HEK293 (cell line): ENCODE measurements around the gene ZNF471.

Experiments
- CTCF ChIA-PET: fragments of 350-600 bp; formaldehyde crosslinking; extraction: SDS; loops from one replicate; lab custom pipeline; 2021; ENCODE audit warnings: antibody characterized with exemption; lab: Yijun Ruan, JAX
- POLR2A ChIA-PET: fragments of 300-600 bp; formaldehyde crosslinking; extraction: SDS; loops from one replicate; lab custom pipeline; 2020; ENCODE audit warnings: antibody characterized with exemption, inconsistent platforms; lab: Yijun Ruan, JAX
- H3K27ac ChIP-seq: fragments of 200-500 bp; sonication (Bioruptor generic); 2 replicates; pipeline ENCODE4 v1.5.1; 2014; ENCODE audit warnings: low read depth, low read length, control low read depth, inconsistent platforms; ENCODE audit errors: extremely low read depth
- H3K36me3 ChIP-seq, 2 experiments: fragments of 200-500 bp in 1 of 2; sonication (Bioruptor generic) in 1 of 2; 1 replicate in 1 of 2; 2 replicates in 1 of 2; pipeline ENCODE4 v1.5.1; 2014 to 2017; ENCODE audit warnings: inconsistent platforms in 2 of 2, low read length in 2 of 2; ENCODE audit not compliant: control insufficient read depth in 2 of 2, insufficient read depth in 1 of 2
- H3K4me1 ChIP-seq: fragments of 200-500 bp; sonication (Bioruptor generic); 2 replicates; pipeline ENCODE4 v1.5.1; 2014; ENCODE audit warnings: mild to moderate bottlenecking, low read length, inconsistent platforms; ENCODE audit not compliant: control insufficient read depth, insufficient read depth
- H3K4me3 ChIP-seq: 2 replicates; pipeline ENCODE4 v1.5.1; 2011; ENCODE audit warnings: low read depth, mild to moderate bottlenecking, control low read depth, low read length, moderate library complexity
- H3K9me3 ChIP-seq: fragments of 200-500 bp; sonication (Bioruptor generic); 2 replicates; pipeline ENCODE4 v1.5.1; 2014; ENCODE audit warnings: low read depth, low read length, inconsistent platforms; ENCODE audit not compliant: control insufficient read depth, insufficient read depth
- MEIS1 ChIP-seq: sonication (generic); formaldehyde crosslinking; IDR thresholded peaks from 2 replicates; pipeline ENCODE4 v1.8.1; 2022; ENCODE audit warnings: missing genetic modification reagents, mild to moderate bottlenecking, borderline replicate concordance
- MZF1 ChIP-seq: fragments of 450-650 bp; formaldehyde crosslinking; IDR thresholded peaks from 2 replicates; pipeline ENCODE4 v1.5.1; 2017; ENCODE audit warnings: missing biosample characterization, missing genetic modification characterization, borderline replicate concordance
- PBX3 ChIP-seq: sonication (generic); formaldehyde crosslinking; IDR thresholded peaks from 2 replicates; pipeline ENCODE4 v1.8.1; 2022; ENCODE audit warnings: mild to moderate bottlenecking, moderate library complexity, missing genetic modification reagents
- PRDM1 ChIP-seq: fragments of 450-650 bp; formaldehyde crosslinking; IDR thresholded peaks from 2 replicates; pipeline ENCODE4; 2016; ENCODE audit warnings: missing biosample characterization, missing genetic modification characterization
- SP2 ChIP-seq: fragments of 450-650 bp; formaldehyde crosslinking; IDR thresholded peaks from 2 replicates; pipeline ENCODE4 v1.5.1; 2016; ENCODE audit warnings: missing biosample characterization, missing genetic modification characterization
- ZBTB48 ChIP-seq: fragments of 450-650 bp; formaldehyde crosslinking; IDR thresholded peaks from 2 replicates; pipeline ENCODE4 v1.5.1; 2016; ENCODE audit warnings: missing biosample characterization, missing genetic modification characterization
- ZBTB8A ChIP-seq: fragments of 450-650 bp; formaldehyde crosslinking; IDR thresholded peaks from 2 replicates; pipeline ENCODE4 v1.5.1; 2016; ENCODE audit warnings: missing biosample characterization, missing genetic modification characterization
- ZFP37 ChIP-seq: fragments of 450-650 bp; formaldehyde crosslinking; IDR thresholded peaks from 2 replicates; pipeline ENCODE4 v1.5.1; 2016; ENCODE audit warnings: missing biosample characterization, missing genetic modification characterization
- ZNF140 ChIP-seq: fragments of 450-650 bp; formaldehyde crosslinking; IDR thresholded peaks from 2 replicates; pipeline ENCODE4 v1.5.1; 2016; ENCODE audit warnings: missing biosample characterization, missing genetic modification characterization
- ZNF302 ChIP-seq: fragments of 450-650 bp; formaldehyde crosslinking; IDR thresholded peaks from 2 replicates; pipeline ENCODE4 v1.5.1; 2016; ENCODE audit warnings: missing biosample characterization, missing genetic modification characterization, low read depth
- ZNF341 ChIP-seq: fragments of 450-650 bp; formaldehyde crosslinking; IDR thresholded peaks from 2 replicates; pipeline ENCODE4; 2016; ENCODE audit warnings: low read depth, missing biosample characterization, missing genetic modification characterization
- ZNF350 ChIP-seq: fragments of 450-650 bp; formaldehyde crosslinking; IDR thresholded peaks from 2 replicates; pipeline ENCODE4 v1.5.0; 2017; ENCODE audit warnings: missing biosample characterization, mild to moderate bottlenecking, missing genetic modification characterization
- ZNF518A ChIP-seq: fragments of 450-650 bp; formaldehyde crosslinking; conservative IDR thresholded peaks from 2 replicates; pipeline ENCODE4 v1.5.1; 2016; ENCODE audit warnings: low read depth, missing biosample characterization, missing genetic modification characterization
- ZNF549 ChIP-seq: fragments of 450-650 bp; IDR thresholded peaks from 2 replicates; pipeline ENCODE4 v1.5.1; 2018; ENCODE audit warnings: missing biosample characterization, missing genetic modification characterization, mild to moderate bottlenecking, inconsistent platforms, moderate library complexity
- ZNF561 ChIP-seq: fragments of 450-650 bp; IDR thresholded peaks from 2 replicates; pipeline ENCODE4 v1.5.1; 2018; ENCODE audit warnings: missing biosample characterization, missing genetic modification characterization, borderline replicate concordance
- ZNF610 ChIP-seq: fragments of 450-650 bp; formaldehyde crosslinking; IDR thresholded peaks from 2 replicates; pipeline ENCODE4 v1.5.1; 2016; ENCODE audit warnings: missing biosample characterization, missing genetic modification characterization, borderline replicate concordance
- ZNF660 ChIP-seq: fragments of 450-650 bp; IDR thresholded peaks from 2 replicates; pipeline ENCODE4 v1.5.1; 2018; ENCODE audit warnings: missing biosample characterization, mild to moderate bottlenecking, missing genetic modification characterization
- ZNF677 ChIP-seq: fragments of 450-650 bp; IDR thresholded peaks from 2 replicates; pipeline ENCODE4 v1.5.0; 2018; ENCODE audit warnings: missing biosample characterization, mild to moderate bottlenecking, missing genetic modification characterization, moderate library complexity
- ZSCAN30 ChIP-seq: fragments of 450-650 bp; IDR thresholded peaks from 2 replicates; pipeline ENCODE4 v1.5.1; 2018; ENCODE audit warnings: missing biosample characterization, mild to moderate bottlenecking, missing genetic modification characterization, moderate library complexity
- TF ChIP-seq, protein P1 (sequence below): fragments of 450-650 bp; formaldehyde crosslinking; IDR thresholded peaks from 2 replicates; pipeline ENCODE4 v1.5.1; 2016; ENCODE audit warnings: missing biosample characterization, missing genetic modification characterization
- TF ChIP-seq, protein P2 (sequence below): fragments of 450-650 bp; formaldehyde crosslinking; optimal IDR thresholded peaks from 2 replicates; pipeline ENCODE3; 2016; ENCODE audit warnings: missing biosample characterization, mild to moderate bottlenecking, missing genetic modification characterization
- TF ChIP-seq, protein P3 (sequence below): fragments of 450-650 bp; formaldehyde crosslinking; IDR thresholded peaks from 2 replicates; pipeline ENCODE4 v1.5.1; 2016; ENCODE audit warnings: missing biosample characterization, missing genetic modification characterization

Gene ZNF471

GRCh38 chr19:56538254-56538760 is 30.7 kb downstream of the ZNF471 start (continued):
- TF ChIP-seq ZNF518A (tag by site-specific recombination) = peak; percentile 92
- peak; percentile 81 for TF ChIP-seq SP2
- TF ChIP-seq MZF1 (tag by site-specific recombination) = no peak
- TF ChIP-seq ZNF302 (tag by site-specific recombination) = no peak

DNA sequence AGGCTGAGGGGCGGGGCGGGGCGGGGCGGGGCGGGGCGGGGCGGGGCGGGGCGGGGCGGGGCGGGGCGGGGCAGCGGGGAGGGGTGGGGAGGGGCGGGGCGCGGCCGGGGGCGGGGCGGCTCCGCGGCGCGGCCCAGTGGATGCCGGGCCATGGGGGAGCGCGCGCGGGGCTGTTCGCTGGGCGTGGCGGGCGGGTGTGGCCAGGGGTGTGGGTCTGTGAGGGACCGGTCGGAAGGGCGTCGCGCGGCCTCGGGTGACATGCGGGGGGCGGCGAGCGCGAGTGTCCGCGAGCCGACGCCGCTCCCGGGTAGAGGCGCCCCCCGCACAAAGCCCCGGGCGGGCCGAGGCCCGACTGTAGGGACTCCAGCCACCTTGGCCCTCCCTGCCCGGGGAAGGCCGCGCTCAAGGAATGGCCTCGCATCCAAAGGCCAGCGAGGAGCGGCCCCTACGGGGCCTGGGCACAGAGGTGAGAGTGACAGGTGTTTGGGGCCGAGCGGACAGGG is 31.2 kb downstream of the ZNF471 start, which contains the start of gene ZFP28:
Gene ZFP28, plus strand, starts transcription at position 188 of the 503 bp plus-strand sequence. Its CDS starts 71 bp downstream, at position 259.
- Histone ChIP-seq H3K4me1 (0 out of 2 replicates have a peak, but pooled peaks cover 4% of the 10 kb centered on the region), H3K4me3 (peak within 1 kb of the TSS; percentile 84), H3K9me3 (peaks cover 6% of the 10 kb centered on the region), H3K27ac (peak within 1 kb of the TSS; percentile 89), H3K36me3 (peaks cover 16 to 37% of the 10 kb centered on the region in 2 experiments)
- ChIA-PET POLR2A (interaction anchor here (1.2 kb wide), 1 partner anchor 56 kb away, joined by 5 read pairs; the partner anchor contains the start of gene ZNF71), CTCF (interaction anchor here (0.6 to 1.4 kb wide), 2 partner anchors 23 to 146 kb away, joined by 3 to 6 read pairs; partner anchors contain the start of gene ZNF582)
- TF ChIP-seq PRDM1 (no peak), ZNF660 (tag by site-specific recombination) (0 out of 2 replicates have a peak, but pooled peaks have one; percentile 24), MEIS1 (CRISPR knock-in tag) (no peak), ZNF677 (tag by site-specific recombination) (0 out of 2 replicates have a peak, but pooled peaks have one; percentile 21), ZNF140 (tag by site-specific recombination) (no peak), ZNF549 (tag by site-specific recombination) (peak; percentile 37; the same call in 1 of the 2 replicates), PBX3 (0 out of 2 replicates have a peak, but pooled peaks have one; percentile 13), ZNF610 (tag by site-specific recombination) (peak; percentile 48; the same call in 1 of the 2 replicates), ZNF341 (peak; percentile 20; the same call in 1 of the 2 replicates), ZSCAN30 (peak; percentile 70; the same call in 1 of the 2 replicates), ZNF350 (tag by site-specific recombination) (peak; percentile 14; the same call in 1 of the 2 replicates), ZBTB8A (tag by site-specific recombination) (peak; percentile 52; the same call in 1 of the 2 replicates), ZNF561 (peak; percentile 68; the same call in 1 of the 2 replicates), ZFP37 (tag by site-specific recombination) (no peak), ZBTB48 (tag by site-specific recombination) (peak; percentile 73)
- TF ChIP-seq, protein P1, sequence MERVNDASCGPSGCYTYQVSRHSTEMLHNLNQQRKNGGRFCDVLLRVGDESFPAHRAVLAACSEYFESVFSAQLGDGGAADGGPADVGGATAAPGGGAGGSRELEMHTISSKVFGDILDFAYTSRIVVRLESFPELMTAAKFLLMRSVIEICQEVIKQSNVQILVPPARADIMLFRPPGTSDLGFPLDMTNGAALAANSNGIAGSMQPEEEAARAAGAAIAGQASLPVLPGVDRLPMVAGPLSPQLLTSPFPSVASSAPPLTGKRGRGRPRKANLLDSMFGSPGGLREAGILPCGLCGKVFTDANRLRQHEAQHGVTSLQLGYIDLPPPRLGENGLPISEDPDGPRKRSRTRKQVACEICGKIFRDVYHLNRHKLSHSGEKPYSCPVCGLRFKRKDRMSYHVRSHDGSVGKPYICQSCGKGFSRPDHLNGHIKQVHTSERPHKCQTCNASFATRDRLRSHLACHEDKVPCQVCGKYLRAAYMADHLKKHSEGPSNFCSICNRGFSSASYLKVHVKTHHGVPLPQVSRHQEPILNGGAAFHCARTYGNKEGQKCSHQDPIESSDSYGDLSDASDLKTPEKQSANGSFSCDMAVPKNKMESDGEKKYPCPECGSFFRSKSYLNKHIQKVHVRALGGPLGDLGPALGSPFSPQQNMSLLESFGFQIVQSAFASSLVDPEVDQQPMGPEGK = 0 out of 2 replicates have a peak, but pooled peaks have one; percentile 33
- TF ChIP-seq, protein P2, sequence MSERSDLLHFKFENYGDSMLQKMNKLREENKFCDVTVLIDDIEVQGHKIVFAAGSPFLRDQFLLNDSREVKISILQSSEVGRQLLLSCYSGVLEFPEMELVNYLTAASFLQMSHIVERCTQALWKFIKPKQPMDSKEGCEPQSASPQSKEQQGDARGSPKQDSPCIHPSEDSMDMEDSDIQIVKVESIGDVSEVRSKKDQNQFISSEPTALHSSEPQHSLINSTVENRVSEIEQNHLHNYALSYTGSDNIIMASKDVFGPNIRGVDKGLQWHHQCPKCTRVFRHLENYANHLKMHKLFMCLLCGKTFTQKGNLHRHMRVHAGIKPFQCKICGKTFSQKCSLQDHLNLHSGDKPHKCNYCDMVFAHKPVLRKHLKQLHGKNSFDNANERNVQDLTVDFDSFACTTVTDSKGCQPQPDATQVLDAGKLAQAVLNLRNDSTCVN = peak; percentile 69
- TF ChIP-seq, protein P3, sequence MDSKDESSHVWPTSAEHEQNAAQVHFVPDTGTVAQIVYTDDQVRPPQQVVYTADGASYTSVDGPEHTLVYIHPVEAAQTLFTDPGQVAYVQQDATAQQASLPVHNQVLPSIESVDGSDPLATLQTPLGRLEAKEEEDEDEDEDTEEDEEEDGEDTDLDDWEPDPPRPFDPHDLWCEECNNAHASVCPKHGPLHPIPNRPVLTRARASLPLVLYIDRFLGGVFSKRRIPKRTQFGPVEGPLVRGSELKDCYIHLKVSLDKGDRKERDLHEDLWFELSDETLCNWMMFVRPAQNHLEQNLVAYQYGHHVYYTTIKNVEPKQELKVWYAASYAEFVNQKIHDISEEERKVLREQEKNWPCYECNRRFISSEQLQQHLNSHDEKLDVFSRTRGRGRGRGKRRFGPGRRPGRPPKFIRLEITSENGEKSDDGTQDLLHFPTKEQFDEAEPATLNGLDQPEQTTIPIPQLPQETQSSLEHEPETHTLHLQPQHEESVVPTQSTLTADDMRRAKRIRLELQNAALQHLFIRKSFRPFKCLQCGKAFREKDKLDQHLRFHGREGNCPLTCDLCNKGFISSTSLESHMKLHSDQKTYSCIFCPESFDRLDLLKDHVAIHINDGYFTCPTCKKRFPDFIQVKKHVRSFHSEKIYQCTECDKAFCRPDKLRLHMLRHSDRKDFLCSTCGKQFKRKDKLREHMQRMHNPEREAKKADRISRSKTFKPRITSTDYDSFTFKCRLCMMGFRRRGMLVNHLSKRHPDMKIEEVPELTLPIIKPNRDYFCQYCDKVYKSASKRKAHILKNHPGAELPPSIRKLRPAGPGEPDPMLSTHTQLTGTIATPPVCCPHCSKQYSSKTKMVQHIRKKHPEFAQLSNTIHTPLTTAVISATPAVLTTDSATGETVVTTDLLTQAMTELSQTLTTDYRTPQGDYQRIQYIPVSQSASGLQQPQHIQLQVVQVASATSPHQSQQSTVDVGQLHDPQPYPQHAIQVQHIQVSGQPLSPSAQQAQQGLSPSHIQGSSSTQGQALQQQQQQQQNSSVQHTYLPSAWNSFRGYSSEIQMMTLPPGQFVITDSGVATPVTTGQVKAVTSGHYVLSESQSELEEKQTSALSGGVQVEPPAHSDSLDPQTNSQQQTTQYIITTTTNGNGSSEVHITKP = peak; percentile 87
